Astrocyte of the cerebellum (primary cell): ENCODE results near the gene CNN3.

Source experiments
- DNase-seq: peaks from one replicate; pipeline ENCODE4 v3.0.0-alpha.2; 2011; ENCODE audit warnings: low read depth
- H3K4me3 ChIP-seq: 2 replicates; pipeline ENCODE4 v1.5.1; 2011; ENCODE audit warnings: mild to moderate bottlenecking, low read depth, low read length, moderate library complexity
- CTCF ChIP-seq: IDR thresholded peaks from 2 replicates; pipeline ENCODE4 v1.5.1; 2012; ENCODE audit warnings: low read length, low read depth, moderate library complexity, mild to moderate bottlenecking; ENCODE audit errors: missing control alignments
- in situ Hi-C: cut with HindIII; loops from 2 replicates; pipeline ENCODE4 v1.10.0; 2017; ENCODE audit warnings: low sequenced_read_pairs

Gene CNN3

GRCh38 chr1:94895518-94895917 lies 31.4 kb downstream of the CNN3 start:
- TF ChIP-seq CTCF = no peak
- no peak for DNase-seq
- no peak overlapping the region for H3K4me3 ChIP-seq
- in situ Hi-C loops = no loop called here

DNA sequence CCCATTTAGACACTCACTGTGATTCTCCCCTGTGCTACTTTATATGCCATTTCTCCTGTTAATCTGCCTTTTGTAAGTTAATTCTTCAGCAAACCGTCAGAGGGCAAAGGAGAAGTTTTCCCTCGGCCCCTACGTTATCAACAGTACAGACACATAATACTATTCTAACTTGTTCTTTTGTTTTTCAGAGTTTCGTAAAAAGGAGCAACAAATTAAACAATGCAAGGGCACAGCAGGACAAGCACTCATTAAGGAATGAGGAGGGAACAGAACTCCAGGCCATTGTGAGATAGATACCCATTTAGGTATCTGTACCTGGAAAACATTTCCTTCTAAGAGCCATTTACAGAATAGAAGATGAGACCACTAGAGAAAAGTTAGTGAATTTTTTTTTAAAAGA lies 32.3 kb downstream of the CNN3 start:
- no peak for DNase-seq
- H3K4me3 ChIP-seq = no peak overlapping the region
- no peak for TF ChIP-seq CTCF
- in situ Hi-C loops = no loop called here

DNA sequence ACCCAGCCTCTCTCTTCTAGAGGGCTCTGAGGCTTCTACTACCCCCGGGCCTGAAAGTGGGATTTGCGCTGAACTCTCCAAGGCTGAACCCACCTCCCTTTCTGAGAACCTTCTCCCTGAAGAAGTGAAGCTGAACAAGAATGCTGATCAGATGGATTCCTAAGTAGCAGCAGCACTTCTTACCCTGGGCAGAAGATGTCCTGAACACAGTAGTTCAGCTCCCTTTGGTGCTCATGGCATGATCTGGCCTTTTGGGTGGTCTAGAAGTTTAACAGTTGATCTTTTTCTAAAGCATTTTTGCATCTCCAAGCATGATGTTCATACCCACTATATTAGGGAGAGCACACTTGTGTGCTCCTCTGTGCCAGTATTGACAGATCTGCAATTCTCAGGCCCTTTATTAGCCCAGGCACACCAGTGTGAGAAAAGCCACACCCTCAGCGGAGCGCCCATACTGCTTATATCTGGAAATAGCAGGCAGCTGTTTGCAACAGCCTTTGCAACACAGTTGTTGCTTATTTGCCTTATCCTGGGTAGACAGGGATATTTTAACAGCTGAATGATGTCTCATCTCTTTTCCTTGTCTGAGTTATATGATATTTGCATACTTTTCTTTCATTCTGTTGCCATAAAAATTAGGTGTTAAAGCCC lies 34.2 kb downstream of the CNN3 start:
- in situ Hi-C loops = no loop called here
- no peak for DNase-seq
- no peak overlapping the region for H3K4me3 ChIP-seq
- no peak for TF ChIP-seq CTCF

DNA sequence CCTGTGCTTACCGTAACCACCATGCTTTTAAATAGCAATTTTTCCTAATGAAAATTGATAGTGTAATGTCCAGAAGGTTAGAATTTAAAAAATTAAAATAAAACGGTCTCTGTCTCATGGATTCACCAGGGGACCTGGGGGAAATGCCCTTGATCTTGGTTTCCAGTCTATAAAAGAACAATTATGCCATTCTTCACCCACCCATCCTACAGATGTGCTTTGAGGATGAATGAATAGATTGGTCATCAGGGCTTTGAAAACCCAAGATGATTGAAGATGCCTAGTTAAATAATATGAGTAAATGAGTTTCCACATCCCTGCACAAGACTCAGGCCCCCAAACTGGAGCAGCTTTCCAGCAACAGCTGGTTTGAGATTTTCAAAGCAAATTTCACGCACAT lies 38.7 kb downstream of the CNN3 start:
- no peak overlapping the region for H3K4me3 ChIP-seq
- in situ Hi-C loops = no loop called here
- no peak for TF ChIP-seq CTCF
- no peak for DNase-seq

GRCh38 chr1:94887603-94888171 lies 39.2 kb downstream of the CNN3 start:
- no peak for DNase-seq
- TF ChIP-seq CTCF = no peak
- in situ Hi-C loops = no loop called here
- no peak overlapping the region for H3K4me3 ChIP-seq

DNA sequence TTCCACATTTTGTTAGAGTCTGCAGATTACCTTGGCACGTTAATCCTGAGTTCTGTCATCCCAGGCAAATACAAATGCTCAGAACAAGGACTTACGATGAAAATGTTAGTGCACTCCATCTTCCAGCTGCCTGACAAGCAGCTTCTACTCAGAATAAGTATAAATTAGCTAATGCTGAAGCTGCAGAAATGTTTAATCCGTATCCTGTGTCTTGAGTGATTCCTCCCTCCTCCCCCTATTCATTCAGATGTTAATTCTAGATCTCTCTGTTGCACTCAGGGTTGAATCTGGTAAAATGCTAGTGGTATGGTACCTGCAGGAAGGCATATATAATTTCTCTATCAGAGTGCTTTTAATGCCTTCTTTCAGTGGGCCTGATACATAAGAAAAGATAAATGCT lies 39.8 kb downstream of the CNN3 start:
- H3K4me3 ChIP-seq = no peak overlapping the region
- TF ChIP-seq CTCF = no peak
- in situ Hi-C loops = no loop called here

More for the DNA sequence above, 39.8 kb downstream of the CNN3 start:
- no peak for DNase-seq
